SJSA1 (cell line): ENCODE results near the gene SHISA9. TPM values are rescaled to one million over a fixed set of nuclear protein-coding genes. Genes with fewer than 3 reads are reported as not detected.
A peak's percentile ranks its signal among the peaks of the same experiment; 100 is the strongest.

Source experiments
- DNase-seq, 2 experiments: peaks; one replicate each; pipeline ENCODE4 v3.0.0-alpha.2; 2015 to 2020; ENCODE audit warnings: low spot score in 2 of 2, low read depth in 1 of 2
- H3K27ac ChIP-seq: fragments of 250-450 bp; sonication (Bioruptor Pico); 2 replicates; pipeline ENCODE4 v1.5.1; 2020; ENCODE audit warnings: mild to moderate bottlenecking, moderate library complexity
- H3K27me3 ChIP-seq: fragments of 250-450 bp; sonication (Bioruptor Pico); replicated peaks from 2 replicates; pipeline ENCODE4 v1.5.1; 2020; ENCODE audit warnings: mild to moderate bottlenecking, moderate library complexity
- H3K36me3 ChIP-seq: fragments of 250-450 bp; sonication (Bioruptor Pico); 2 replicates; pipeline ENCODE4 v1.5.1; 2020; ENCODE audit warnings: mild to moderate bottlenecking
- H3K4me1 ChIP-seq: fragments of 250-450 bp; sonication (Bioruptor Pico); replicated peaks from 2 replicates; pipeline ENCODE4 v1.6.1; 2021; ENCODE audit warnings: mild to moderate bottlenecking
- H3K4me3 ChIP-seq: fragments of 250-450 bp; sonication (Bioruptor Pico); 2 replicates; pipeline ENCODE4 v1.5.1; 2020; ENCODE audit warnings: mild to moderate bottlenecking
- H3K9me3 ChIP-seq: fragments of 250-450 bp; sonication (Bioruptor Pico); replicated peaks from 2 replicates; pipeline ENCODE4 v1.5.1; 2020; ENCODE audit warnings: mild to moderate bottlenecking
- total RNA-seq: library from RNA; depleted of rRNA; stranded (reverse); fragments of >200 nt; shearing (Covaris generic); gene quantifications from 2 replicates; pipeline ENCODE4 v1.2.3, GENCODE V29; 2014

Gene SHISA9
- total RNA-seq, 1 experiment from 2014 or later: 0.03 TPM

- Histone ChIP-seq H3K4me1 (no peaks in the 10 kb centered on the region), H3K27me3 (no peaks in the 10 kb centered on the region), H3K4me3 (no peak overlapping the region), H3K36me3 (no peaks in the 10 kb centered on the region), H3K9me3 (peaks cover 2% of the 10 kb centered on the region; the same call in 1 of the 2 replicates), H3K27ac (no peak overlapping the region)
- no peak for DNase-seq
These were observed 198.4 kb downstream of the SHISA9 start for GRCh38 chr16:13099822-13100221.

- no peak overlapping the region for H3K4me3 ChIP-seq
- no peak for DNase-seq
- 0 out of 2 replicates have a peak, but pooled peaks cover 2% of the 10 kb centered on the region for H3K9me3 ChIP-seq
- no peaks in the 10 kb centered on the region for H3K27me3 ChIP-seq
- H3K27ac ChIP-seq: no peak overlapping the region
- H3K4me1 ChIP-seq: no peaks in the 10 kb centered on the region
- H3K36me3 ChIP-seq: no peaks in the 10 kb centered on the region
These were observed 199.6 kb downstream of the SHISA9 start for GRCh38 chr16:13100970-13101369.

GRCh38 chr16:13101828-13102227 lies 200.4 kb downstream of the SHISA9 start:
- no peaks in the 10 kb centered on the region for H3K27me3 ChIP-seq
- H3K4me3 ChIP-seq: no peak overlapping the region
- H3K27ac ChIP-seq: no peak overlapping the region
- 0 out of 2 replicates have a peak, but pooled peaks cover 2% of the 10 kb centered on the region for H3K9me3 ChIP-seq
- H3K36me3 ChIP-seq: no peaks in the 10 kb centered on the region
- H3K4me1 ChIP-seq: no peaks in the 10 kb centered on the region
- no peak for DNase-seq

- 0 out of 2 replicates have a peak, but pooled peaks cover 2% of the 10 kb centered on the region for H3K9me3 ChIP-seq
- H3K4me1 ChIP-seq: no peaks in the 10 kb centered on the region
- no peak overlapping the region for H3K4me3 ChIP-seq
- no peak for DNase-seq
- H3K27ac ChIP-seq: no peak overlapping the region
- H3K27me3 ChIP-seq: no peaks in the 10 kb centered on the region
- H3K36me3 ChIP-seq: no peaks in the 10 kb centered on the region
These were observed 201.0 kb downstream of the SHISA9 start for GRCh38 chr16:13102401-13102800.

GRCh38 chr16:13103831-13104530 lies 202.6 kb downstream of the SHISA9 start:
- Histone ChIP-seq H3K36me3 (no peaks in the 10 kb centered on the region), H3K27me3 (no peaks in the 10 kb centered on the region), H3K27ac (no peak overlapping the region), H3K4me3 (no peak overlapping the region), H3K9me3 (no peaks in the 10 kb centered on the region), H3K4me1 (no peaks in the 10 kb centered on the region)
- DNase-seq: no peak

- Histone ChIP-seq H3K27ac (no peak overlapping the region), H3K4me3 (no peak overlapping the region), H3K27me3 (no peaks in the 10 kb centered on the region), H3K36me3 (no peaks in the 10 kb centered on the region), H3K4me1 (peaks cover 4% of the 10 kb centered on the region), H3K9me3 (no peaks in the 10 kb centered on the region)
- DNase-seq: no peak
These were observed 203.4 kb downstream of the SHISA9 start for GRCh38 chr16:13104772-13105171.

GRCh38 chr16:13105427-13105826 lies 204.0 kb downstream of the SHISA9 start:
- Histone ChIP-seq H3K9me3 (no peaks in the 10 kb centered on the region), H3K4me1 (peaks cover 9% of the 10 kb centered on the region), H3K27me3 (no peaks in the 10 kb centered on the region), H3K36me3 (no peaks in the 10 kb centered on the region), H3K4me3 (no peak overlapping the region), H3K27ac (no peak overlapping the region)
- DNase-seq: no peak

GRCh38 chr16:13106464-13106863 lies 205.1 kb downstream of the SHISA9 start:
- Histone ChIP-seq H3K4me3 (no peak overlapping the region), H3K4me1 (peaks cover 14% of the 10 kb centered on the region), H3K27me3 (no peaks in the 10 kb centered on the region), H3K36me3 (no peaks in the 10 kb centered on the region), H3K9me3 (no peaks in the 10 kb centered on the region), H3K27ac (no peak overlapping the region)
- no peak for DNase-seq

GRCh38 chr16:13108126-13108525 lies 206.7 kb downstream of the SHISA9 start:
- H3K9me3 ChIP-seq: no peaks in the 10 kb centered on the region
- no peak for DNase-seq
- no peak overlapping the region for H3K4me3 ChIP-seq
- H3K4me1 ChIP-seq: peaks cover 19% of the 10 kb centered on the region
- no peaks in the 10 kb centered on the region for H3K36me3 ChIP-seq
- no peaks in the 10 kb centered on the region for H3K27me3 ChIP-seq
- no peak overlapping the region for H3K27ac ChIP-seq

- no peak for DNase-seq
- Histone ChIP-seq H3K4me3 (no peak overlapping the region), H3K9me3 (no peaks in the 10 kb centered on the region), H3K4me1 (peaks cover 19% of the 10 kb centered on the region), H3K27me3 (no peaks in the 10 kb centered on the region), H3K27ac (peak overlapping the region; percentile 64; the same call in 1 of the 2 replicates), H3K36me3 (no peaks in the 10 kb centered on the region)
These were observed 207.8 kb downstream of the SHISA9 start for GRCh38 chr16:13109171-13109570.

GRCh38 chr16:13110124-13110796 lies 208.9 kb downstream of the SHISA9 start:
- no peaks in the 10 kb centered on the region for H3K36me3 ChIP-seq
- peaks cover 19% of the 10 kb centered on the region for H3K4me1 ChIP-seq
- no peak overlapping the region for H3K4me3 ChIP-seq
- H3K9me3 ChIP-seq: no peaks in the 10 kb centered on the region
- H3K27ac ChIP-seq: peak overlapping the region; percentile 64
- H3K27me3 ChIP-seq: no peaks in the 10 kb centered on the region
- DNase-seq: peak; percentile 47 to 73

GRCh38 chr16:13111747-13112146 lies 210.3 kb downstream of the SHISA9 start:
- DNase-seq: no peak
- H3K36me3 ChIP-seq: no peaks in the 10 kb centered on the region
- H3K27ac ChIP-seq: no peak overlapping the region

GRCh38 chr16:13113741-13114140 lies 212.3 kb downstream of the SHISA9 start:
- H3K27me3 ChIP-seq: no peaks in the 10 kb centered on the region
- no peak overlapping the region for H3K4me3 ChIP-seq
- no peaks in the 10 kb centered on the region for H3K36me3 ChIP-seq
- H3K27ac ChIP-seq: no peak overlapping the region
- no peak for DNase-seq
- H3K4me1 ChIP-seq: peaks cover 19% of the 10 kb centered on the region
- H3K9me3 ChIP-seq: no peaks in the 10 kb centered on the region

More at GRCh38 chr16:13111747-13112146, 210.3 kb downstream of the SHISA9 start:
- H3K4me1 ChIP-seq: peaks cover 19% of the 10 kb centered on the region
- H3K27me3 ChIP-seq: no peaks in the 10 kb centered on the region
- no peak overlapping the region for H3K4me3 ChIP-seq
- no peaks in the 10 kb centered on the region for H3K9me3 ChIP-seq

GRCh38 chr16:13118091-13118490 lies 216.7 kb downstream of the SHISA9 start:
- Histone ChIP-seq H3K36me3 (no peaks in the 10 kb centered on the region), H3K4me1 (no peaks in the 10 kb centered on the region), H3K9me3 (no peaks in the 10 kb centered on the region), H3K27ac (no peak overlapping the region), H3K27me3 (no peaks in the 10 kb centered on the region), H3K4me3 (no peak overlapping the region)
- DNase-seq: no peak
